Fibroblast of lung (primary cell): Measurements from ENCODE around the gene RAP1GAP.

Source experiments
- CTCF ChIP-seq, 2 donors: IDR thresholded peaks in 1 of 2; conservative IDR thresholded peaks in 1 of 2; 1 replicate in 1 of 2; 2 replicates in 1 of 2; pipeline ENCODE4 v1.5.1; 2011 to 2012; ENCODE audit warnings: low read length in 2 of 2, control low read depth in 1 of 2, inconsistent platforms in 1 of 2, low read depth in 1 of 2, mild to moderate bottlenecking in 1 of 2
- EZH2 ChIP-seq: IDR thresholded peaks from 2 replicates; pipeline ENCODE4 v1.5.1; 2012; ENCODE audit warnings: low read length, control low read depth, mild to moderate bottlenecking; ENCODE audit errors: missing control alignments

- TF ChIP-seq EZH2 (no peak), CTCF (conservative IDR thresholded peaks at IDR 0.05 in 1 of 2, IDR thresholded peaks at IDR 0.05 in 1 of 2; ENCODE audit: low read depth in 1 of 2, low read length in 2 of 2) (no peak)
Measured at GRCh38 chr1:21649315-21649714, 19.8 kb downstream of the RAP1GAP start.
